Stimulated activated CD8-positive, alpha-beta memory T cell treated with anti-CD3 and anti-CD28 coated beads, Interleukin-12 subunit alpha, Interleukin-12 subunit beta, amount 100 ng/mL, for 24 hours (primary cell): Measurements from ENCODE around the gene RHOBTB3.
"Not testable (repeated sequence)": the region's sequence is repeated elsewhere in the genome, so short reads cannot be mapped to it uniquely, and the experiment has no call there.

Experiments
- DNase-seq: peaks from one replicate; pipeline ENCODE4 v3.0.0-alpha.2; 2020; ENCODE audit errors: extremely low read depth

The RHOBTB3 gene

GRCh38 chr5:95713246-95713645 is 17.9 kb upstream of the RHOBTB3 start:
- not testable (repeated sequence) for DNase-seq

- DNase-seq: no peak
Observed at GRCh38 chr5:95713960-95714710, 17.0 kb upstream of the RHOBTB3 start.

- no peak for DNase-seq
Observed at GRCh38 chr5:95715799-95716461, 15.2 kb upstream of the RHOBTB3 start.

GRCh38 chr5:95717439-95717838 is 13.7 kb upstream of the RHOBTB3 start:
- no peak for DNase-seq

GRCh38 chr5:95718203-95718602 is 12.9 kb upstream of the RHOBTB3 start:
- no peak for DNase-seq

- DNase-seq: no peak
Observed at GRCh38 chr5:95718738-95719137, 12.4 kb upstream of the RHOBTB3 start.

GRCh38 chr5:95720094-95720786 is 10.9 kb upstream of the RHOBTB3 start:
- no peak for DNase-seq

GRCh38 chr5:95721582-95722295 is 9.4 kb upstream of the RHOBTB3 start:
- DNase-seq: no peak

- no peak for DNase-seq
Observed at GRCh38 chr5:95723632-95724369, 7.3 kb upstream of the RHOBTB3 start.

- no peak for DNase-seq
Observed at GRCh38 chr5:95725071-95725820, 5.9 kb upstream of the RHOBTB3 start.

GRCh38 chr5:95725937-95726810 is 5.0 kb upstream of the RHOBTB3 start:
- no peak for DNase-seq

- no peak for DNase-seq
Observed at GRCh38 chr5:95726811-95727763, 4.0 kb upstream of the RHOBTB3 start.

GRCh38 chr5:95727764-95728191 is 3.4 kb upstream of the RHOBTB3 start:
- DNase-seq: no peak

GRCh38 chr5:95728494-95729114 is 2.5 kb upstream of the RHOBTB3 start:
- DNase-seq: no peak

GRCh38 chr5:95729115-95730010 is 1.8 kb upstream of the RHOBTB3 start:
- no peak for DNase-seq

GRCh38 chr5:95730011-95730700 is 980 bp upstream of the RHOBTB3 start:
- no peak for DNase-seq
